ENCODE data around the gene DVL2.

Gene DVL2

DNA sequence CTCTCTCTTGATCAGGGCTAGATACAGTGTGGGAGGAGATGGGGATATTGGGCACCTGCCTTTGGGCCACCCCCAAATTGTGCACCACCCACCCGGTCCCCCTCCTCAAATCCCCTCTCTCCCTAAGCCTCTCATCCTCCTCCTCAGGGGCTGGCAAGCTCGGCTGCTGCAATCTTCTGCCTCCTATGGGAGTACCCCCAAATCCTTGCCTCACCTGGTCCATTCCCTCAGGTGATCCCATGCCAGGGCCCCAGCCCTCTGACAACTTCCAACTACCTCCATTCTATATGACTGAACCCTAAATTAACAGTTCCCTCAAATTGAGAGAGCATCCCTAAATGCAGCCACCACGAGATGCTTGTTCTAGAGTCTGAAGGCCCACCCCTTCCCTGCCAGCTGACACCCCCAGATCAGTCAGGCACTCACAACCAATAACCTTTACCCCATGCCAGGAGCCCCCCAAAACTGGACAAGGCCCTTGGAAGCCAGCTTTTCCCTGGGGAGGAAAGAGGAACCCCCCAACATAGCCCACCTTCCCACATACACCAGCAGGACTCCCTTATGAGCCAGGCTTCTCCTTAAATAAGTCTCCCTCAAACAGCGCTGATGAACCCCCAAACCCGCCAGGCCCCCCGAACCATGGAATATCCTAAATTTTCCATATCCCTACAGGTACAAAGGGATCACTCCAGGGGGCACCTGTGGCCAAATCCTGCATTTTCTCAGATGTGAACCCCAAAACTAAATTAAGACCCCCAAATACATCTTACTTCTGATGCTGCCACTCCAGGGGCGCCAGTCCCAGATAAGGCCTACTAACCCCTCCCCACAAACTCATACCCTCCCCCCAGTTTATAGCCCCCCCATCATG lies 17.8 kb downstream of the DVL2 start:
- Histone ChIP-seq H4K8ac (ENCODE audit: low read length) (peak overlapping the region; percentile 56), H2AK5ac (ENCODE audit: low read length, severe bottlenecking) (peak overlapping the region; percentile 46), H3K4me1 (ENCODE audit: control insufficient read depth, insufficient read depth, low read depth, low read length) (peaks cover 46% of the 10 kb centered on the region), H3K27me3 (ENCODE audit: control insufficient read depth in 1 of 2, insufficient read depth in 1 of 2, low read length in 2 of 2) (no peaks in the 10 kb centered on the region), H3K14ac (ENCODE audit: low read length in 2 of 2) (peak overlapping the region in 1 of 2 experiments; percentile 86), H3K9ac (ENCODE audit: low read length) (peak overlapping the region; percentile 88), H3K23ac (ENCODE audit: low read length in 2 of 2) (peak overlapping the region in 1 of 2 experiments; percentile 47), H2BK12ac (ENCODE audit: low read length in 2 of 2) (peak overlapping the region; percentile 11 to 59), H2BK120ac (ENCODE audit: low read depth, low read length) (peak overlapping the region; percentile 98), H3K18ac (ENCODE audit: low read depth in 1 of 2, low read length in 2 of 2) (peak overlapping the region in 1 of 2 experiments; percentile 69), H4K91ac (ENCODE audit: low read length) (peak overlapping the region; percentile 31), H3K4me3 (ENCODE audit: insufficient read depth in 1 of 2, low read depth in 1 of 2, low read length in 2 of 2) (peak overlapping the region; percentile 66 to 85), H3K4ac (ENCODE audit: low read depth in 1 of 2, low read length in 2 of 2) (peak overlapping the region; percentile 31 to 76), H3K36me3 (ENCODE audit: control insufficient read depth in 1 of 2, insufficient read depth in 2 of 2, low read depth in 1 of 2, low read length in 2 of 2) (peaks cover 5 to 9% of the 10 kb centered on the region in 2 experiments), H2BK15ac (ENCODE audit: low read depth, poor library complexity, severe bottlenecking) (no peak overlapping the region), H2BK5ac (ENCODE audit: low read depth, low read length, poor library complexity, severe bottlenecking) (no peak overlapping the region), H3K9me3 (ENCODE audit: control insufficient read depth, low read length) (no peaks in the 10 kb centered on the region), H3K79me1 (replicated peaks; ENCODE audit: low read length, poor library complexity, severe bottlenecking) (peaks cover 16% of the 10 kb centered on the region), H3K4me2 (ENCODE audit: low read length, poor library complexity, severe bottlenecking) (peak overlapping the region; percentile 92), H3K27ac (ENCODE audit: low read length, poor library complexity, severe bottlenecking) (peak overlapping the region; percentile 20), H2AFZ (ENCODE audit: low read depth, low read length) (no peak overlapping the region)
- no peak for DNase-seq
- WGBS, result 15% methylated on average over 7 of the region's 7 CpGs

DNA sequence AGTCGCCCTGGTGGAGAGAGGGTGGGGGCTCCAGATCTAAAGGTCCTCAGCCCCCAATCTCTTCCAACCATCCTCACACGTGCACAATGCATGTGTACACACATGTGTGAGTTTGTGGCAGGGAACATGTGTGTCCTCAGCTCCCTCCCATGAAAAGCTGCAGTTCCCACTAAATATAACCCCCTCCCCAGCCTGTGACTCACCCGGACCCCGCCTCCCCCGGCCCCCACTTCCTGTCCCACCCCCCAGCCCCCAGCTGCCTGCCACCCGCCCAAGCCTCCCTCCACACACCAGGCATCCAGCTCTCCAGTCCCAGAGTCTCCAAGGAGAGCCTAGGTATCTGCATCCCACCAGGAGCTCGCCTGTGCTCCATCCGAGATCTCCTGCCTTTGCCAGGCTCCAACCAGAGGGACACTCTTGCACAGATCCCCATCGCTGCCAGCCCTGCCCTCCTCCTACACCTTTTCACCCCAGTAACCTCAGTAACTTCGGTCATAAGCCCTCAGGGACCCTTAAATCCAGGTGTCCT lies 18.6 kb downstream of the DVL2 start:
- Histone ChIP-seq H3K36me3 (ENCODE audit: control insufficient read depth in 1 of 2, insufficient read depth in 2 of 2, low read depth in 1 of 2, low read length in 2 of 2) (peaks cover 0 to under 1% of the 10 kb centered on the region in 2 experiments), H2AK5ac (ENCODE audit: low read length, severe bottlenecking) (peak overlapping the region; percentile 26), H2BK5ac (ENCODE audit: low read depth, low read length, poor library complexity, severe bottlenecking) (no peak overlapping the region), H3K4me1 (ENCODE audit: control insufficient read depth, insufficient read depth, low read depth, low read length) (peaks cover 41% of the 10 kb centered on the region), H3K14ac (ENCODE audit: low read length in 2 of 2) (peak overlapping the region in 1 of 2 experiments; percentile 86), H3K27ac (ENCODE audit: low read length, poor library complexity, severe bottlenecking) (peak overlapping the region; percentile 56), H2AFZ (ENCODE audit: low read depth, low read length) (no peak overlapping the region), H3K18ac (ENCODE audit: low read depth in 1 of 2, low read length in 2 of 2) (peak overlapping the region in 1 of 2 experiments; percentile 69), H3K9me3 (ENCODE audit: control insufficient read depth, low read length) (no peaks in the 10 kb centered on the region), H2BK12ac (ENCODE audit: low read length in 2 of 2) (peak overlapping the region; percentile 57 to 63), H4K8ac (ENCODE audit: low read length) (no peak overlapping the region), H2BK120ac (ENCODE audit: low read depth, low read length) (no peak overlapping the region), H2BK15ac (ENCODE audit: low read depth, poor library complexity, severe bottlenecking) (no peak overlapping the region), H4K91ac (ENCODE audit: low read length) (no peak overlapping the region), H3K27me3 (ENCODE audit: control insufficient read depth in 1 of 2, insufficient read depth in 1 of 2, low read length in 2 of 2) (no peaks in the 10 kb centered on the region), H3K4me2 (ENCODE audit: low read length, poor library complexity, severe bottlenecking) (peak overlapping the region; percentile 92), H3K23ac (ENCODE audit: low read length in 2 of 2) (peak overlapping the region in 1 of 2 experiments; percentile 47), H3K4me3 (ENCODE audit: insufficient read depth in 1 of 2, low read depth in 1 of 2, low read length in 2 of 2) (peak overlapping the region; percentile 46 to 85), H3K79me1 (replicated peaks; ENCODE audit: low read length, poor library complexity, severe bottlenecking) (peaks cover 17% of the 10 kb centered on the region), H3K9ac (ENCODE audit: low read length) (peak overlapping the region; percentile 89), H3K4ac (ENCODE audit: low read depth in 1 of 2, low read length in 2 of 2) (no peak overlapping the region)
- 2% methylated on average over 8 of the region's 10 CpGs for WGBS
- peak; percentile 56 for DNase-seq

DNA sequence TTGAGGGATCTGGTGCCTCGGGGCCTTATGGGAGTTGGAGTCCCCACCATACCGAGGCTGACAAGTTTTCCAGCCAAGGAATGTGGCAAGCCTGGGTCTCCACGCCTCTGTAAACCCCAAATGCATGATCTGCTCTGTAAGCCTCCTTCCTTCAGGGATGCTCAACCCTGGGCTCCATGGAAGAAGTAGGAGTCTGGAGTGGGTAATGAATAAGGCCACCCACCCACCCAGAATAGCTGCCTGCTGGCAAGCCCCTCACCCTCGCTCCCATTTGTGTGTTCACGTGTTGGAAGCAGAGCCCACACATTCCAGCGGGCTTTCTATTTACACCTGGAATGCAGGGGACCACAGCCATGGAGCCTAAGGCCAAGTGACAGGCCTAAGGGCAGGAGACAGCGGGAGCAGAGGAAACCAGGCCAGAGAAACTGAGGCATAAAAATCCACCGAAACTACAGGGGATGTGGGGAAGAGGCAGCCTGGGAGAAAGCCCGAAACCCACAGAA lies 19.1 kb downstream of the DVL2 start:
- H3K4me3 ChIP-seq (ENCODE audit: insufficient read depth in 1 of 2, low read depth in 1 of 2, low read length in 2 of 2), result peak overlapping the region in 1 of 2 experiments; percentile 82
- peak overlapping the region; percentile 56 for H3K27ac ChIP-seq (ENCODE audit: low read length, poor library complexity, severe bottlenecking)

More for the DNA sequence above, 19.1 kb downstream of the DVL2 start:
- Histone ChIP-seq H3K4ac (ENCODE audit: low read depth in 1 of 2, low read length in 2 of 2) (no peak overlapping the region), H2BK15ac (ENCODE audit: low read depth, poor library complexity, severe bottlenecking) (peak overlapping the region; percentile 13), H2BK120ac (ENCODE audit: low read depth, low read length) (no peak overlapping the region), H4K91ac (ENCODE audit: low read length) (no peak overlapping the region), H3K4me2 (ENCODE audit: low read length, poor library complexity, severe bottlenecking) (peak overlapping the region; percentile 1), H3K18ac (ENCODE audit: low read depth in 1 of 2, low read length in 2 of 2) (peak overlapping the region in 1 of 2 experiments; percentile 27), H4K8ac (ENCODE audit: low read length) (no peak overlapping the region), H2AFZ (ENCODE audit: low read depth, low read length) (no peak overlapping the region), H2AK5ac (ENCODE audit: low read length, severe bottlenecking) (no peak overlapping the region), H3K79me1 (replicated peaks; ENCODE audit: low read length, poor library complexity, severe bottlenecking) (peaks cover 21% of the 10 kb centered on the region), H3K14ac (ENCODE audit: low read length in 2 of 2) (no peak overlapping the region), H3K9ac (ENCODE audit: low read length) (peak overlapping the region; percentile 89), H3K23ac (ENCODE audit: low read length in 2 of 2) (no peak overlapping the region), H3K36me3 (ENCODE audit: control insufficient read depth in 1 of 2, insufficient read depth in 2 of 2, low read depth in 1 of 2, low read length in 2 of 2) (peaks cover 0 to under 1% of the 10 kb centered on the region in 2 experiments), H3K4me1 (ENCODE audit: control insufficient read depth, insufficient read depth, low read depth, low read length) (peaks cover 40% of the 10 kb centered on the region), H2BK5ac (ENCODE audit: low read depth, low read length, poor library complexity, severe bottlenecking) (no peak overlapping the region), H2BK12ac (ENCODE audit: low read length in 2 of 2) (peak overlapping the region in 1 of 2 experiments; percentile 63), H3K9me3 (ENCODE audit: control insufficient read depth, low read length) (no peaks in the 10 kb centered on the region), H3K27me3 (ENCODE audit: control insufficient read depth in 1 of 2, insufficient read depth in 1 of 2, low read length in 2 of 2) (no peaks in the 10 kb centered on the region)
- 4% methylated on average over 7 of the region's 9 CpGs for WGBS
- no peak for DNase-seq

Measured in mesenchymal stem cell (in vitro differentiated cells and primary cell).